Measurements from ENCODE around the gene PDLIM5.
"Not testable (repeated sequence)": the region's sequence is repeated elsewhere in the genome, so short reads cannot be mapped to it uniquely, and the experiment has no call there.

The PDLIM5 gene

GRCh38 chr4:94469221-94469784, 17.6 kb downstream of the PDLIM5 start:
- Histone ChIP-seq H3K27me3 (ENCODE audit: control insufficient read depth, insufficient read depth, low read length) (no peaks in the 10 kb centered on the region), H3K4me1 (ENCODE audit: control insufficient read depth, insufficient read depth, low read length) (peaks cover 9% of the 10 kb centered on the region), H3K4me3 (ENCODE audit: low read length) (no peak overlapping the region), H3K9ac (ENCODE audit: low read length) (no peak overlapping the region), H3K36me3 (ENCODE audit: control insufficient read depth, insufficient read depth, low read length) (no peaks in the 10 kb centered on the region), H3K9me3 (ENCODE audit: control insufficient read depth, low read length) (no peaks in the 10 kb centered on the region)

DNA sequence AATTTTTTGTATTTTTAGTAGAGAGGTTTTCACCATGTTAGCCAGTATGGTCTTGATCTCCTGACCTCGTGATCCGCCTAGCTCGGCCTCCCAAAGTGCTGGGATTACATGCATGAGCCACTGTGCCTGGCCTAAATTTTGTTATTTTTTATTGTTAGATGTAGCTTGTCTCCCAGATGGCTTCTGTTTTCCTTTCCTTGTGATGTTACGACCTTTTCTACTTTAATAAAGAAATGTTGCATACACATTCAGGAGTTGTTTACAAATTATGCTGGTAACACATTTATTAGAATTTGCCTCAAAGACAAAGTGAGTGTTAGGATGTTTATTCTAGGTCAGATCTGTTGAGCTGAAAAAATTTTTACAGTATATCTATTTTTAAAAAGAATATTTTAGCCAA, 18.4 kb downstream of the PDLIM5 start:
- no peak overlapping the region for H3K9ac ChIP-seq (ENCODE audit: low read length)
- no peaks in the 10 kb centered on the region for H3K9me3 ChIP-seq (ENCODE audit: control insufficient read depth, low read length)
- H3K27me3 ChIP-seq (ENCODE audit: control insufficient read depth, insufficient read depth, low read length), result no peaks in the 10 kb centered on the region
- peaks cover 14% of the 10 kb centered on the region for H3K4me1 ChIP-seq (ENCODE audit: control insufficient read depth, insufficient read depth, low read length)
- H3K36me3 ChIP-seq (ENCODE audit: control insufficient read depth, insufficient read depth, low read length), result no peaks in the 10 kb centered on the region
- no peak overlapping the region for H3K4me3 ChIP-seq (ENCODE audit: low read length)

DNA sequence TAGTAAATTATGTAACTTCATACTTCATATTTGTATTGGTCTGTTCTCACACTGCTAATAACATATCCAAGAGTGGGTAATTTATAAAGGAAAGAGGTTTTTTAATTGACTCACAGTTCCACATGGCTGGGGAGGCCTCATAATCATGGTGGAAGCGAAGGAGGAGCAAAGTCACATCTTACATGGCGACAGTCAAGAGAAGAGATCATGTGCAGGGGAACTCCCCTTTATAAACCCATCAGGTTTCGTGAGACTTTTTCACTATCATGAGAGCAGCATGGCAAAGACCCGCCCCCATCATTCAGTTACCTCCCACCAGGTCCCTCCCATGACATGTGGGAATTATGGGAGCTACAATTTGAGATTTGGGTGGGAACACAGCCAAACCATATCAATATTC, 19.0 kb downstream of the PDLIM5 start:
- H3K4me1 ChIP-seq (ENCODE audit: control insufficient read depth, insufficient read depth, low read length), result peaks cover 15% of the 10 kb centered on the region
- not testable (repeated sequence) for H3K4me3 ChIP-seq (ENCODE audit: low read length); H3K36me3 ChIP-seq (ENCODE audit: control insufficient read depth, insufficient read depth, low read length); H3K9ac ChIP-seq (ENCODE audit: low read length); H3K9me3 ChIP-seq (ENCODE audit: control insufficient read depth, low read length); H3K27me3 ChIP-seq (ENCODE audit: control insufficient read depth, insufficient read depth, low read length)

DNA sequence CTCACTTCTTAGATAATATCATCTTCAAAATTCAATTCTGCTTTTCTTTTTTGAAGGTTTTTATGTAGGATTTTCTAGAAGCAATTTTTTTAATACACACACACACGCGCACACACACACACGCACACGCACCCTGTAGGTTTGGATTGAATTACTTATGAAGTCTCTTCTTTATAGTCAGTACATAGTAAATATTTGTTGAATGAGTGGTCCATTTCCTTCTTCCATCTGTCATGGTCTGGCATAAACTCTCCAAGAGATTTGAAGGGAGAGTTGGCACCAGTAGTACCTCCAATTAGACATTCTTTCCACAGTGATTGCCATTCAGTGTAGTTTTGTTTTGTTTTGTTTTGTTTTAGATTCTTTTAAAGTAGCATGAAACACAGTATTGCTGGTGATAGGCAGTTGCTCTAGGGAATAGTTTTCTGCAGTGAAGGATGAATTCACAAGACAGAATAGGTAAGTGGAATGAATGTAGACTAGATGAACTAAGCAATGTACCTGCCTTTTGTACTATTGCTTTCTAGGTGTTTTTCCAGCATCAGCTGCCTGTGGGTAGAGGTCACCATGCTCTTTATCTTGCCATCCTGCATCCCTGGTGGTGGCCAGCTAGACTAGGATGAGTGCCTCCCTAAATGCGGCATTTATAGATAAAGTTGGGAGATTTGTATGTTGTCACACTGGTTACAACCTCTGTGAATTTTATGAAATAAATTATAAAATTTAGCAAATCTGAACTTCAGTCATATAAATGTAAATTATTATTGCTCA, 20.5 kb downstream of the PDLIM5 start:
- no peaks in the 10 kb centered on the region for H3K36me3 ChIP-seq (ENCODE audit: control insufficient read depth, insufficient read depth, low read length)
- H3K9ac ChIP-seq (ENCODE audit: low read length), result no peak overlapping the region
- H3K4me1 ChIP-seq (ENCODE audit: control insufficient read depth, insufficient read depth, low read length), result peaks cover 23% of the 10 kb centered on the region
- H3K4me3 ChIP-seq (ENCODE audit: low read length), result no peak overlapping the region
- H3K9me3 ChIP-seq (ENCODE audit: control insufficient read depth, low read length), result no peaks in the 10 kb centered on the region
- H3K27me3 ChIP-seq (ENCODE audit: control insufficient read depth, insufficient read depth, low read length), result no peaks in the 10 kb centered on the region

- no peaks in the 10 kb centered on the region for H3K27me3 ChIP-seq (ENCODE audit: control insufficient read depth, insufficient read depth, low read length)
- H3K4me3 ChIP-seq (ENCODE audit: low read length), result no peak overlapping the region
- H3K36me3 ChIP-seq (ENCODE audit: control insufficient read depth, insufficient read depth, low read length), result no peaks in the 10 kb centered on the region
- no peak overlapping the region for H3K9ac ChIP-seq (ENCODE audit: low read length)
- H3K4me1 ChIP-seq (ENCODE audit: control insufficient read depth, insufficient read depth, low read length), result peaks cover 26% of the 10 kb centered on the region
- H3K9me3 ChIP-seq (ENCODE audit: control insufficient read depth, low read length), result no peaks in the 10 kb centered on the region
These were observed 23.3 kb downstream of the PDLIM5 start for GRCh38 chr4:94475050-94475449.

GRCh38 chr4:94475794-94476193, 24.1 kb downstream of the PDLIM5 start:
- Histone ChIP-seq H3K9me3 (ENCODE audit: control insufficient read depth, low read length) (no peaks in the 10 kb centered on the region), H3K27me3 (ENCODE audit: control insufficient read depth, insufficient read depth, low read length) (no peaks in the 10 kb centered on the region), H3K9ac (ENCODE audit: low read length) (no peak overlapping the region), H3K4me1 (ENCODE audit: control insufficient read depth, insufficient read depth, low read length) (peaks cover 26% of the 10 kb centered on the region), H3K36me3 (ENCODE audit: control insufficient read depth, insufficient read depth, low read length) (no peaks in the 10 kb centered on the region), H3K4me3 (ENCODE audit: low read length) (no peak overlapping the region)

DNA sequence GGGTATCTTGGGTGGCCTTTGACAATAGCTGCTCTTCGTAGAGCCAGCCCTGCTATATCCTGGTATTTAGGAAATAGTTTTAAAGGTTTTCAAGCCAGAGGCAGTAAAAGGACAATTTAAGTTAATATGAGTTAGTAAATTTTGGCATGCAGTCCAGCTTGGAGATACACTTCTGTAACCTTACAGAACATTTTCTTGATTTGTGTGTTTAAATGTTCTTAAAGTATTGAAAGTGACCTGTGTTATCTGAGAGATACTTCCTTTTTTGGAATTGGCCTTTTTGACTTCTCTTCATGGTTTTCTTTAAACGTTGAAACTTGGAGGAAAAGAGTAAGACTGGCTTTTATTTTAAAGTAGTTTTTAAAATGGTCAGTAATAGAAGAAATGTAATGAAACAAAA, 25.5 kb downstream of the PDLIM5 start:
- peaks cover 26% of the 10 kb centered on the region for H3K4me1 ChIP-seq (ENCODE audit: control insufficient read depth, insufficient read depth, low read length)
- H3K9me3 ChIP-seq (ENCODE audit: control insufficient read depth, low read length), result no peaks in the 10 kb centered on the region
- no peaks in the 10 kb centered on the region for H3K27me3 ChIP-seq (ENCODE audit: control insufficient read depth, insufficient read depth, low read length)
- H3K36me3 ChIP-seq (ENCODE audit: control insufficient read depth, insufficient read depth, low read length), result no peaks in the 10 kb centered on the region
- H3K9ac ChIP-seq (ENCODE audit: low read length), result no peak overlapping the region
- H3K4me3 ChIP-seq (ENCODE audit: low read length), result no peak overlapping the region

GRCh38 chr4:94478805-94479204, 27.1 kb downstream of the PDLIM5 start:
- H3K9ac ChIP-seq (ENCODE audit: low read length); H3K4me3 ChIP-seq (ENCODE audit: low read length); H3K36me3 ChIP-seq (ENCODE audit: control insufficient read depth, insufficient read depth, low read length); H3K9me3 ChIP-seq (ENCODE audit: control insufficient read depth, low read length); H3K27me3 ChIP-seq (ENCODE audit: control insufficient read depth, insufficient read depth, low read length): not testable (repeated sequence)
- peaks cover 25% of the 10 kb centered on the region for H3K4me1 ChIP-seq (ENCODE audit: control insufficient read depth, insufficient read depth, low read length)

- Histone ChIP-seq H3K9ac (ENCODE audit: low read length) (no peak overlapping the region), H3K4me1 (ENCODE audit: control insufficient read depth, insufficient read depth, low read length) (peaks cover 25% of the 10 kb centered on the region), H3K36me3 (ENCODE audit: control insufficient read depth, insufficient read depth, low read length) (no peaks in the 10 kb centered on the region), H3K27me3 (ENCODE audit: control insufficient read depth, insufficient read depth, low read length) (no peaks in the 10 kb centered on the region), H3K4me3 (ENCODE audit: low read length) (no peak overlapping the region), H3K9me3 (ENCODE audit: control insufficient read depth, low read length) (no peaks in the 10 kb centered on the region)
These were observed 27.8 kb downstream of the PDLIM5 start for GRCh38 chr4:94479358-94480141.

DNA sequence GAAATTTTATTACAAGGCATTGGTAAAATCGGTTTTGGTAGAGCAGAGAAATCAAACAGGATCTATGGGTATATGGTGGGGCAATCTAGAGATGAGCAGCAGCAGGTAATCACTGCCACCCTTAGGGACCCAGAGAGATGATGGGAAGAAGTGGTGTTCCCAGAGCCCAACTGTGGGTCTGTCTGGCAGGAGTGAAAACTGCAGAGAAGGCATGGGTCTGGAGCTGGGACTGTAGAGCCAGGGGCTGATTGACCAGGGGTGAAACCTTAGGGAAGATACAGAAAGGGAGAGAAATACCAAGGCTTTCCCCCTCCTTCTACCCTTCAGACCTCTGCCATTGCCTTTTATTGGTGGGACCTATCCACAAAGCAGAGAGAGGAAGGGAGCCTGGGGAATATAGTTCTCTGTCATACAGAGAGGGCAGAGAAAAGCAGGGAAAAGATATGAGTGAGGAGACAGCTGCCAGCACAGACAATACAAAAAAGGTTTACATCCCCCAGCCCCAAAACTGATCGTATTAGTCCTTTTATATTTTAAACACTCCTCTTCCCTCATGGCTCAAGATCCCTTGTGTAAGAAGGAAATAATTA, 28.7 kb downstream of the PDLIM5 start:
- H3K27me3 ChIP-seq (ENCODE audit: control insufficient read depth, insufficient read depth, low read length), result no peaks in the 10 kb centered on the region
- H3K9ac ChIP-seq (ENCODE audit: low read length), result no peak overlapping the region
- H3K4me3 ChIP-seq (ENCODE audit: low read length), result no peak overlapping the region
- H3K9me3 ChIP-seq (ENCODE audit: control insufficient read depth, low read length), result no peaks in the 10 kb centered on the region
- H3K4me1 ChIP-seq (ENCODE audit: control insufficient read depth, insufficient read depth, low read length), result peaks cover 18% of the 10 kb centered on the region
- no peaks in the 10 kb centered on the region for H3K36me3 ChIP-seq (ENCODE audit: control insufficient read depth, insufficient read depth, low read length)

- Histone ChIP-seq H3K4me3 (ENCODE audit: low read length) (no peak overlapping the region), H3K4me1 (ENCODE audit: control insufficient read depth, insufficient read depth, low read length) (peaks cover 21% of the 10 kb centered on the region), H3K9me3 (ENCODE audit: control insufficient read depth, low read length) (no peaks in the 10 kb centered on the region), H3K9ac (ENCODE audit: low read length) (no peak overlapping the region), H3K36me3 (ENCODE audit: control insufficient read depth, insufficient read depth, low read length) (no peaks in the 10 kb centered on the region), H3K27me3 (ENCODE audit: control insufficient read depth, insufficient read depth, low read length) (no peaks in the 10 kb centered on the region)
These were observed 32.2 kb downstream of the PDLIM5 start for GRCh38 chr4:94483895-94484294.

DNA sequence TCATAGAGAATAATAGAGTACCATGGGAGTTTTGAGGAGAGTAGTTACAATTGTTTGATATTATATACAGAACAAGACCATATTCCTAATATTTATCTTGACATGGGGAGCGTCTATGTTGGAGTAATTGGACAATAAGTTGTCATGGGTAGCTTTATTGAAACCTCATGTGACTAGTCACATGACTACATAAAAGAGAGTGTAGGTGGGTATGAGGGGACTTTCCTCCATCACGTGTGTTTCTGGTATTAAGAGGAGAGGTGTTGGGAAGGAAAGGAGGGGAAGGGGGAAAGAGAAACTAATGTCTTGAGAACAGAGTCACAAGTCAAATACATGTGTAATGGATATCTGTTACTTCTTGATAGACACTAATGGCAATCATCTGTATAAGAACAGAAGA, 33.1 kb downstream of the PDLIM5 start:
- Histone ChIP-seq H3K36me3 (ENCODE audit: control insufficient read depth, insufficient read depth, low read length) (no peaks in the 10 kb centered on the region), H3K4me3 (ENCODE audit: low read length) (no peak overlapping the region), H3K4me1 (ENCODE audit: control insufficient read depth, insufficient read depth, low read length) (peaks cover 19% of the 10 kb centered on the region), H3K27me3 (ENCODE audit: control insufficient read depth, insufficient read depth, low read length) (no peaks in the 10 kb centered on the region), H3K9me3 (ENCODE audit: control insufficient read depth, low read length) (no peaks in the 10 kb centered on the region), H3K9ac (ENCODE audit: low read length) (no peak overlapping the region)

Data from mucosa of stomach (tissue), 1 donor.